Epidermal melanocyte (primary cell): Measurements from ENCODE around the gene CACNA1D.

Experiments used
- DNase-seq: peaks from one replicate; pipeline ENCODE4 v3.0.0; 2011; ENCODE audit warnings: low spot score; ENCODE audit not compliant: insufficient read length

Gene CACNA1D

DNA sequence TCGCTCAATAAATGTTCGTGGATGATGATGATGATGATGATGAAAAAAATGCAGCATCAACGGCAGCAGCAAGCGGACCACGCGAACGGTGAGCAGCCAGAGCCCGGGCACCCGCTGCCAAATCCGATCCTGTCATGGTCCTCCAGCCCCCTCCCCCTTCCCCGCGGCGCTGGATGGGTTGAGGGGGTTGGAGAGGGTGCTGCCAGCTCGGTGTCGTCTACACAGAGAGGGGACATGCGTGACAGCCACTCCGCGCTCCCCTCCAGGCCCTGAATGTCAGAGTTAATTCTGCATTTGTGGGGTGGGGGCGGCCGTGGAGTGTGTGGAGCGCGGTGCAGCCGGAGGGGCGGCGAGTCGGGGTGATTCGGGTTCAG lies 722 bp downstream of the CACNA1D start:
- no peak for DNase-seq

DNA sequence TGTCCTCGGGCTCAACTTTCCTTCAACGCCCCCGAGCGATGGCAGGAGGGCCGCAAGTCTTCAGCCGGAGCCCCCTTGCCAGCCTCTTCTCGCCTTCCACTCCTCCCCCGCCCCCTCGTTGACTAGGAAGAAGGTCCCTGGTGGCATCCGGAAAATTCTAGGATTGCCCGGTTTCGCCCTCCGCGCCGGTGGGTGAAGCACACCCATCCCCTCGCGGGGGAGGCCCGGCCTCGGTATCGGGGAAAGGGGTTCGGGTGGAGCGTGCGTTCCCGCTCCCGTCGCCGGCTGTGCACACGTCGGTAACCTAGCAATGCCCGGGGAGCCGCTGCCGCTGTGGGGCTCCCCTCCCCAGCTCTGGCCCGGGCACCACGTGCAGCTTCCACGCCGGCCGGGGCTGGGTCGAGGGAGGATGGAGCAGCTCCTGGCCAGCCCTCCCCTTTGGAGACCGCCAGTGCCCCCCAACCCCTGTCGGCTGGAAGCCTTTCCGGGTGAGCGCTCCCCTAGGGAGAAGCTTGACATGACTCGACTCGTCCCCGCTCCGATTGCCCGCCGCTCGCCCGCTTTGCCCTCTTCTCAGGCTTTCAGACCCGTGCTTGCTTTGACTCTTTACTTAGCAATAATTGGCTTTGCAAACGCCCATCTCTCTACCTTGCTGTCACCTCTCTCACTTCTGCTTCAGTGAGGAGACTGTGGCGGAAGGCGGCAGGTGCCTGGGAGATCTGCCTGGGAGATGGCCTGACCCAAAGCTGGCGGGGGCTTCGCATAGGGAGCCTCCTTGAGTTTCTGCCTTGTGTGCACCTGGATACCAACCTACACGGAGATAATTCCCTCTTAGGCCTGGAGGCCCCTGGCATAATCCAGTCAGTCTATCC lies 1.3 kb downstream of the CACNA1D start:
- DNase-seq, result no peak

DNA sequence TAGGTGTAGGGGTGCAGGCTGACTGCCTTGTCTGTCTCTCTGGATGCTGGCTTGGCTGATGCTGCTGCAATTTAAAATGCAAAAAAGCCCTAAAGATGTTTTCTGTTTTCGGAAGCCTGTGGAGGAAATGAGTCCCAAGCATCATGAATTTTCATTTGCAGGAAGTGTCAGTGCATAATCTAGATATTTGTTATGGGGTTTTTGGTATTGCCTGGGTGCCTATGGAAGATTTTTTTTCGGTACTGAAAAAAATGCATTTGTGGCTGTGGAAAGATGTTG lies 1.9 kb downstream of the CACNA1D start:
- no peak for DNase-seq

DNA sequence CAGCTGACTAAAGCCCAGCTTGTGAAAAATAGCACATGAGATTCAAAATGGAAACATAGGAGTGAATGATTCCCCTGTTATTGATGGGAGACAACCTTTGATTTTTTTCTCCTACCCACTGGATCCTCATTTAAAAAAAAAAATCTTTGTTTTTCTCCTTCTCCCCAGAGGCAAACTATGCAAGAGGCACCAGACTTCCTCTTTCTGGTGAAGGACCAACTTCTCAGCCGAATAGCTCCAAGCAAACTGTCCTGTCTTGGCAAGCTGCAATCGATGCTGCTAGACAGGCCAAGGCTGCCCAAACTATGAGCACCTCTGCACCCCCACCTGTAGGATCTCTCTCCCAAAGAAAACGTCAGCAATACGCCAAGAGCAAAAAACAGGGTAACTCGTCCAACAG lies 2.6 kb downstream of the CACNA1D start:
- DNase-seq, result no peak

DNA sequence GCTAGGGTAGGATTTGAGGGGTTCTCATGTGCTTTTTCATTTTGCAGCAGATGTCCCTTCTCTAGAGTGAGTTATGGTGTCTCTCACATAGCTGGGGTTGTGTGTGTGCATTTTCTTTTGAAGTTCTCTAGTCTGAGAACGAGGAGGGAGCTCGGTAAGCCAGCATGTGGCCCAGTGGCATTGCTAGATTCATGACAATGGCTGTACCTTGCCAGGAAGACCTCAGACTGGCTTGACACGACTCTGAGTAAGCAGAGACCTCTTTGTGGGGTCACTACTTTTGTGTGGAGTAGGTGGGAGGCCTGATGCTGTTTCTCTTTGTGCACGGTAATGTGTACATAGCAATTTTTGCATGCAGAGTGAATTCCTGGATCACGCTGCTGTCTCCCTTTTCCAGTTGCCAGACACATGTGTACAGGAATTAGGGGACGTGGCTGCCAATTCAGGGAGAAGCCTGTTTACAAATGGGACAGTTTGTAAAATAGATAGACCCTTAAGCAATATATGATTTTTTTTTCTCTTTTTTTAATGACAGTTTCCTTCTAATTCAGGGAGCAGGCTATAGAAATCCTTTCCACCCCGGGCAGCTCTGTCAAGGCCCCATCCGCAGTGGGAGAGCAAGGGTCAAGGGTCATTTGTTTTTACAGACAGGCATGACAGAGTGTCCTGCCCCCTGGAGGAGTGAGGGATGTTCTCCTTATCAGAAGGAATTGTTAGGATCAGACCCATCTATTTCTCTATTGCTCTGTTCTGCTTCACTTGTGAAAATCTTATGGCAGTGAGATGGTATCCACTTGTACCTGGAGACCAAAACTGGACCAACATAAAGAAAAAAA lies 4.6 kb downstream of the CACNA1D start:
- no peak for DNase-seq

DNA sequence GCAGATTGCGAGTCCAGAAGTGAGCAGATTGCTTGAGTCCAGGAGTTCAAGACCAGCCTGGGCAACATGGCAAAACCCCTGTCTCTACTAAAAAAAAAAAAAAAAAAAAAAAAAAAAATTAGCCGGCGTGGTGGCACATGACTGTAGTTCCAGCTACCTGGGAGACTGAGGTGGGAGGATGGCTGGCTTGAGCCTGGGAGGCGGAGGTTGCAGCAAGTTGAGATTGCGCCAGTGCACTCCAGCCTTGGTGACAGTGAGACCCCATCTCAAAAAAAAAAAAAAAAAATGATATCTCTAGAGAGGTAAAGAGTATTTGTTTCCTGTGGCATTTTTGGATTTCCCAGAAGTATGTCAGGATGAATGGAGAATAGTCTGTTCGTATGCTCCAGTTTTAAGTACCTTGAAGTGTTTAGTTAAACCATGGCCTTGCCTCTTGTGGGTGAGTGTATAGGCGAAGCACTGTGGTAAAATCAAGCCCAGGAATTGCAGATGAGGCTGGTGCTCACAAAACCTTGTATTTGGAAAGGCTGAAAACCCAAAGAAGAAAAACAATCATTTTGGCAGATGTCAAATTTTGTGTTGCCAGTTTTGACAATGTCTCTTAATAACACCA lies 5.9 kb downstream of the CACNA1D start:
- DNase-seq, result no peak

DNA sequence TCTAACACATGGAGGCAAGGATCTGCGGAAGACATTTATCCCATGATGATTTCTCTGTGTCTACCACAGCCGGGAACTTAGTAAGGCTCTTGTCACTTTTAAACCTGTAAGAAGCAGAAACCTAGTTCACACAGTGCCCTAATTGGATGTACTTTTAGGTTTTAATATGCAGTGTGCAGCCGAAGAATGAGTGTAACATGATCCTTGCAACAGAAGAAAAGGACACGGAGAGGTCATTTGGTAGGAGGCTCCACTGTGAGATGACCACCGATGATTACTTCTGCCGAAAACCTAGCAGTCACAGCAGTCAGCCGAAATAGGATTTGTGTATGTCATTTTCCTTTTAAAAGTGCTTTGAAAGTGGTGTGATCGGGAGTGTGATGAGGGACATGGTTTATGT lies 6.8 kb downstream of the CACNA1D start:
- no peak for DNase-seq

DNA sequence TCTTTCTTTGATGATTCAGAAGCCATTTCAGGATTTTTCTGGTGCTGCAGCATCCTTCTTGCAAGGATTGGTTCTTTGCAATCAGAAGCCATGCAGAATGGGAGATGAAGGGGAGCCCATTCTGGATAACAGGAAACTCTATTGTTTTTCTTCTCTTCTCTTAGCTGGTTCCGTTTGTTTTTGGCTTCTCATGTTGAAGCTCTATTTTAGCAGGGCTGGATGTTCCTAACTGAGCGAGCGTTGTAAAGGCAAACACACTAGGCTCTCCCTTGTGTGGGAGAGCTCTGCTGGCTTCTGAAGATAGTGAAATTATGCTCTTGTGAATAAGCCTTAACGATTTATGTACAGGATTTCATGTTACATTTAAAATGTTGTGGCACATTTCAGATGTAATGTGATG lies 8.3 kb downstream of the CACNA1D start:
- no peak for DNase-seq

DNA sequence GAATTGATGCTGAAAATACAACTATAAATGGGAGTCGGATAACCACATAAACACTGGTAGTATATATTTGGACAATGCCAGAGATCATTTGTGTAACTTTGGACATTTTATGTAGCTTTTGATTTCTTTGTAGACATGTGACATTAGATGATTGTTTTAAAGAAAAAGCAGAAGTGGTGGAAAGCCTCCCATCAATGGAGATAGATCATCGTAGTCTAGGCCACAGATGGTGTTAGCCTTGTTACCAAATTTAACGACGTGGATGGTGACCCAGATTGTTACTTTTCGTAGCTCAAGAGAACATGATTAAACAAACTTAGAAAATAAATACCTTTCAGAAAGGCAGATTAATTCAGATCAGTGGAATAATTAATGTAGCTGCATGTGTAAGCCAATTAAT lies 8.8 kb downstream of the CACNA1D start:
- no peak for DNase-seq

DNA sequence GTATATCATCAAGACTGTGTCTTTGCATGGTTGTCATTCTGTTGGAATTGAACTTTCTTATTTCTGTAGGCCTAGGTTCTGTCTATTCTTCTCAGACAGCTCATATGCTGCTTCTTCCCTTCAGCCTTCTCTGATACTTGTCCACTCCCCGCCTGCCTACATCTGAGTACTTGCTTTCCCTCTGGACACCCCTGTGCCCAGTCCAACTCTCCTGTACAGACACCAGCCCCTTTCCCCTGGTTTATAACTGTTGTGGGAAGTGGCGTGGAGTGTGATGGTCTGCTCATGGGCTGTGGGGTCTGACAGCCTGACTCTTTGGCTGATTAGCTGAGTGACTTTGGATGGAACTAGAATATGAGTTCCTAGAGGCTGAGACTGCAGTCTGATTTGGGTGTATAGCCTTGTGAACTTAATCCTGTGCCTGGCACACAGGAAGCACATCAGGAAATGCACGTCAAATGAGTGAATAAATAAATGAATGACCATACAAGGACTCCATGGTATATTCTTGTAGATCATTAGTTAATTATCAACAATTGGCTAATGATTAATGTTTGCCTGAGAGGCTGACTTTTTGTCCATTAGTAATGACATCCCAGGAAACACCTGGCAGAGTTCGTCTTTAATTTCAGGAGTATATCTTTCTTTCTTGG lies 11.8 kb downstream of the CACNA1D start:
- no peak for DNase-seq

DNA sequence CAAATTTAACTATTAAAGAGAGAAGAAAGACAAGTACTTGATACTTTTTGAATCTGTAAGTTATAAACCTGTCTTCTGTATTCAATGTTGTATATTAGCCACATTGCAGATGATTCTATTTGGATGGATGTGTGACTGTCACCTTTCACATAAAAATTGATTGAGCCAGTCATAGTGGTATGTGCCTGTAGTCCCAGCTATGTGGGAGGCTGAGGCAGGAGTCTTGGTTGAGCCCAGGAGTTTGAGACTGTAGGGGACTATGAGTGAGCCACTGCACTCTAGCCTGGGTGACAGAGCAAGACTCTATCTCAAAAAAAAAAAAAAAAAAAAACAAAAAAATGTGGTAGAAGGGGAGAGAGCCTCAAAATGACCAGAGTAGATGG lies 12.3 kb downstream of the CACNA1D start:
- DNase-seq, result no peak

DNA sequence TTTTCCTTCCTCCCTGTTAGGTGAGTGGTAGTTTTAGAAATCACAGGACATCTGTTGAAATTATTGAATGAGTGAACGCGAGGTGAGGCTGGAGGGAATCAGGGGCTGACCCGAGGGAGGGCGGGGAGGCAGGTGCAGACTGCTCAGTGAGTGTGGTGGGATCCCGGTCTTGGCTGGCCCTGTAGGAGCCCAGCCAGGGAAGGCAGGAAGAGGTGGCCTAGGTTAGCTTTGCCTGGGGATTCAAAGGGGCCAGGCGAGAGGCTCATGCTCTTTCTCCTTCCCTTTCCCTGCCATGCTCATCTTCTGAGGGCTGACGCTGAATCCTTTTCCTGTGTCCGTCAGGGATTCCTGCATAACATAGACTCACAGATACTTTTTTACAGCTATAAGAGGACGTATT lies 15.1 kb downstream of the CACNA1D start:
- no peak for DNase-seq

DNA sequence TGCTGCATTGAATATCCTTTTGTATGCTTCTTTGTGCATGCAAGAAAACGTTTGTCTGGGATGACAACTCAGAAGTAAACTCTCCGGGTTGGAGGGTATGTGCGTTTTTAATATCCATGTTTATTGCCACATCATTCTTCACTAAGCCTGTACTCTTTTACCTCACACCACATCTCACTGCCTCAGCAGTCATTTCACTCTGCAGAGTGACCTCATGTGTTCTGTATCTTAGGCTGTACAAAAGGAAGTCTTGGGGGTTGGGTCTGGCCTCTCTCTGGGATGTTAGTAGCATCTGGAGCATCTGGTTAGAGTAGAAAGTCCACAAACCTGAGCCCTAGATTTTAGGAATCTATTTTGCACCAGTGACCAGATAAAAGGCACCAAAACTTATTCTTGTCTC lies 16.1 kb downstream of the CACNA1D start:
- no peak for DNase-seq

DNA sequence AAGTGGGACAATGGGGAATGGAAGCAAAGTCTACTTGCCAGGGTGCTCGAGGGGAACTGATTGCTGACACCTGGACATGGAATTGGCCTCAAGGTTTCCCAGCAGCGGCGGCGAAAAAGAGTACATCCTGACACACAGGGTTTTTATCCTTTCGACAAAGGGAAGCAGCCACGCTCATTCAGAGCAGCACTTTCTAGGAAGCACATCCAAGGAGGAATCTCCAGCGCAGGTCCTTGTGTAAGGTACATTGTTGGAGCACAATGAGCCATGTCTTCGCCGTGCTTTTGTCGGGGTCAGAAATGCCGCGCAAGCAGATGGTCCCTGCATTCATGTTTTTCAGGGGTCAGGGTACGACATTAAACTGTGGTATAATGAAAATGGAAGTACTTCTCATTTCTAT lies 16.8 kb downstream of the CACNA1D start:
- DNase-seq, result no peak

DNA sequence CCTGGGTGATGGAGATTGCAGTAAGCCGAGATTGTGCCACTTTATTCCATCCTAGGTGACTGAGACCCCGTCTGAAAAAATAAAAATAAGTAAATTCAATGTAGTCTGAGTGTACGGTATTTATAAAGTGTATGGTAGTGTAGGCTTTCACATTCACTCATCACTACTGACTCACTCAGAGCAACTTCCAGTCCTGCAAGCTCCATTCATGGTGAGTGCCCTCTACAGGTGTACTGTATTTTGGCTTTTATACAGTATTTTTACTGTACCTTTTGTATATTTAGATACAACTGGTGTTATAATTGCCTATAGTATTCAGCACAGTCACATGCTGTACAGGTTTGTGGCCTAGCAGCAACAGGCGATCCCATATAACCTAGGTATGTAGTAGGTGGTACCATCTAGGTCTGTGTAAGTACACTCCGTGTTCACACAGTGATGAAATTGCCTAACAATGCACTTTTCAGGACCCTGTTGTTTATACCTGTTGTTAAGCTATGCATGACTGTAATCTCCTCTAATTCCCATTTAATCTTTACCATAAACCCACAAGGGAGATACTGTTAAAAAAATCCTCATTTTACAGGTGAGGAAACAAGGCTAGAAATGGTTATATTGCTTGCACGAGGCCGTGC lies 19.3 kb downstream of the CACNA1D start:
- DNase-seq, result no peak

DNA sequence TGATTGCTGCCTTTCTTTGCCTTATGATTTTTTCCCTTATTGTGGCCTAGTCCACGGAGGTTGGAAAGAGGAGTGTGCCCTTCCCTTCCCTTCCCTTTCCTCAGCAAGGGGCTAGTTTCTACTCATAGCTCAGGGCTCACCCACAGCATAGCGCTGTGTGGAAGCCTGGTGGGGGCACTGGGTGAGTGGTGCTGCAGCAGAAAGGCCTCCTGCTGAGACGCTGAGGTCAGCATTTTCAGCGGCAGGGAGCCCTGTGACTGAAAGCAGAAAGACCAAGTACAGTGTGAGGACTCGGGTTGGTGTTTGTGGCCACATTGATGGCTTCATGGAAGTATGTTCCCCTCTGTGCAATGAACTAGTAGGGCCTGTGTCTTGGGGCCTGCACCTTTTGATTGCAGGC lies 21.9 kb downstream of the CACNA1D start:
- DNase-seq, result no peak

DNA sequence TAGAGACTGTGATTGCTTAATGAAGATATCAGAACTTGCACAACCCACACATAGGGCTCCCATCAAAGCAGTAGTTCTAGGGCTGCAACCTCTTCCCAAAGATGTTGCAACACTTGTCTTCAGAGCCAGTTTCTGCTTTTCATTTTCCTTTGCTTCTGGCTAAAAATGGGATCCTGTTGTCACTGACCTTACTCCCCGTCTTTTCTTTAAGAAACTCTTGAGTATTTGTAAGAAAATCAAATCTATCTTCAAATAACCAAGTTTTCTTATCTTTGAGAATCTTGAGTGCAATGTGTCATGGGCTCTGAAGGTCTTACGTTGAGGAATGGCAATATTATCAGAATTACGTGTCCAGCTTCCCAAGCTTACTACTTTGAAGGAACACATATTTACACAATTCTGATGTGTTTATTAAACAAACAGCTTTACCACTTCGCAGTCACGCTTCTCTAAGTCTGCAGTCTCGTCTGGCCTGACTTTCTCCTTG lies 24.1 kb downstream of the CACNA1D start:
- no peak for DNase-seq

DNA sequence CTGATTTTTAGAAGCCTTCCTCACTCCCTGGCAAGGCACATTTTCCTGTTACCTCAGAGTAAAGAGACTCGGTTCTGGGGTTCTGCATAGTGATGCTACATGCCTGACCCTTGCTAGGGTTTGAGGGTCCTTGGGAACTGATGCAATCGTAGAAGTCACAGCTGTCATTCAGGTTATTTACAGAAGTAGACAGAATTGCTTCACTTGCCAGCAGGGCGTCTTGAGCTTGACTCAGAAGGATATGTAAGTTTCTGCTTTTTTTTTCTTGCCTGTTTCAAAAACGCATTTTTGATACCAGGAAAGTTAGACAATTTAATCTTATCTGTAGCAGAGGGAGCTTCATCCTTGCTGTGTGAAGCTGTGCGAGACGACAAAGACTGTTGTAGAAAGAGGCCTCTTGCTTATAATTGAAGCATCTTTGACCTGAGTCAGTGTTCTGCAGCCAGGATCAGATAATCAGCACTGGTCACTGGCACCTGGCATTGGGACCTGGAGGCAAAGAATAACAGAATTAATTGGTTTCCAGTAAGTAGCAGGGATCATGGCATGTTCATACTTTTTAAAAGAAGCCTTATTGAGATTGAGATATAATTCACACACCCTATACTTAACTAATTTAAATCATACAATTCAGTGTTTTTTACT lies 24.8 kb downstream of the CACNA1D start:
- DNase-seq, result no peak

DNA sequence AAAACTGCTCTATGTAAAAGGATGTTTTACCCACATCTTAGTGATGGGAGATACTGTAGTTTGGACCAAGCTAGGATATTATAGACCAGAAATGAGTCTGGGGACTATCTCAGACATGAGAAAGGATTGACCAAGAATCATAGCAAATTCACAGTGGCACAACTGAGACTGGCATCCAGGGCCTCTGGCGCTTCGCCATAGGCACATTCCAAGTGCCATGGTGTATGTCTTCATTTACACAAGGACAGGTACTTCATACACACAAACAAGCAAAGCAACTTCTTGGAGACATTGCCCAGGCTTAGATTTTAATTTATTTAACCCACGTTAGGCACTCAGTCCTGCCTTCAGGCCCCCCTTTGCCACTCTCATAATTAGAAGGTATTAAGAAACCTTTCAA lies 28.9 kb downstream of the CACNA1D start:
- DNase-seq, result no peak

DNA sequence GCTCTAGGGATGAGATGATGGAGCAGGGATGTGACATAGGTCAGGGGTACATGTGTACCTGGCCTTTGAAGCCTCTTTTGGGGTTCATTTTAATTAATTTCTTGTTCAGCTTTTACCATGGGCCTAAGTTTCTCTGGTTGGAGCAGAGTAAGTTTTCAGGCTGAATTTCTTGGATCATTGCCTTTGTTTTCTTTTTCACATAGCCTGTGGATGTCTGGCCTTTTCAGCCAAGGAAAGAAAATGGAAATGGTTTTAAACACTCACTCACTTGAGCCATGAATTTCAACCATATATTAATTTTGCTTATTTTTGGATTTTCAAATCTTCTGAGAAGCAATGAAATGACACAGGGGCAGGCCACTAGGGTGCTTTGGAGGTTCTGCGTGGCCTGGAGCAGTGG lies 30.2 kb downstream of the CACNA1D start:
- no peak for DNase-seq
